GM23338 (cell line): Measurements from ENCODE around the gene SHISAL2A.

Experiments used
- EZH2 ChIP-seq: fragments of 200-600 bp; sonication (generic); IDR thresholded peaks from one replicate; pipeline ENCODE4 v1.8.0; 2017; ENCODE audit warnings: antibody characterized with exemption, mild to moderate bottlenecking, low read depth; ENCODE audit not compliant: unreplicated experiment
- EZH2phosphoT487 ChIP-seq: fragments of 200-600 bp; sonication (generic); IDR thresholded peaks from one replicate; pipeline ENCODE4 v1.8.1; 2018; ENCODE audit warnings: antibody characterized with exemption; ENCODE audit not compliant: unreplicated experiment
- POLR2AphosphoS5 ChIP-seq: IDR thresholded peaks from 2 replicates; pipeline ENCODE4 v1.6.1; 2016; ENCODE audit warnings: antibody characterized with exemption, low read depth
- ZNF114 ChIP-seq: fragments of 250-450 bp; sonication (Bioruptor Pico); IDR thresholded peaks from 2 replicates; pipeline ENCODE4 v1.5.0; 2020; ENCODE audit warnings: mild to moderate bottlenecking, moderate library complexity
- TF ChIP-seq, protein P1 (sequence below), 2 experiments: fragments of 200-600 bp in 1 of 2; sonication (generic) in 1 of 2; conservative IDR thresholded peaks; 2 replicates each; pipeline versions ENCODE4 v1.5.1 to v1.6.1; 2016 to 2017; ENCODE audit warnings: antibody characterized with exemption in 2 of 2, low read depth in 2 of 2, mild to moderate bottlenecking in 2 of 2, moderate library complexity in 1 of 2

DNA sequence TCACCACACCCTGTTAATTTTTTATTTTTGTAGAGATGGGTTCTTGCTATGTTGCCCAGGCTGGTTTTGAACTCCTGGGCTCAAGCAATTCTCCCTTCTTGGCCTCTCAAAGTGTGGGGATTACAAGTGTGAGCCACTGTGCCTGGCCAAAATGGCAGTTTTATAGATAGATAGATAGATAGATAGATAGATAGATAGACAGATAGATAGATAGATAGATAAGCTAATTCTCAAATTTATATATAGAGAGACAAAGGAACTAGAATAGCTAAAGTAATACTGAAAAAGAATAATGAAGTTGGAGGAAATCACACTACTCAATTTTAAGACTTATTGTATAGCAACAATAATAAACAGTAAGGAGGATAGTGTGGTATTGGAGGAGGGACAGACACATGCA lies 21.1 kb downstream of the SHISAL2A start:
- TF ChIP-seq, protein P1, sequence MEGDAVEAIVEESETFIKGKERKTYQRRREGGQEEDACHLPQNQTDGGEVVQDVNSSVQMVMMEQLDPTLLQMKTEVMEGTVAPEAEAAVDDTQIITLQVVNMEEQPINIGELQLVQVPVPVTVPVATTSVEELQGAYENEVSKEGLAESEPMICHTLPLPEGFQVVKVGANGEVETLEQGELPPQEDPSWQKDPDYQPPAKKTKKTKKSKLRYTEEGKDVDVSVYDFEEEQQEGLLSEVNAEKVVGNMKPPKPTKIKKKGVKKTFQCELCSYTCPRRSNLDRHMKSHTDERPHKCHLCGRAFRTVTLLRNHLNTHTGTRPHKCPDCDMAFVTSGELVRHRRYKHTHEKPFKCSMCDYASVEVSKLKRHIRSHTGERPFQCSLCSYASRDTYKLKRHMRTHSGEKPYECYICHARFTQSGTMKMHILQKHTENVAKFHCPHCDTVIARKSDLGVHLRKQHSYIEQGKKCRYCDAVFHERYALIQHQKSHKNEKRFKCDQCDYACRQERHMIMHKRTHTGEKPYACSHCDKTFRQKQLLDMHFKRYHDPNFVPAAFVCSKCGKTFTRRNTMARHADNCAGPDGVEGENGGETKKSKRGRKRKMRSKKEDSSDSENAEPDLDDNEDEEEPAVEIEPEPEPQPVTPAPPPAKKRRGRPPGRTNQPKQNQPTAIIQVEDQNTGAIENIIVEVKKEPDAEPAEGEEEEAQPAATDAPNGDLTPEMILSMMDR (conservative IDR thresholded peaks at IDR 0.05; ENCODE audit: low read depth in 2 of 2): no peak
- no peak for TF ChIP-seq POLR2AphosphoS5
- TF ChIP-seq EZH2: no peak
- no peak for TF ChIP-seq EZH2phosphoT487
- no peak for TF ChIP-seq ZNF114
